Measurements from ENCODE around the gene RNF215.
A peak's percentile ranks its signal among the peaks of the same experiment; 100 is the strongest.
"Not testable (repeated sequence)": the region's sequence is repeated elsewhere in the genome, so short reads cannot be mapped to it uniquely, and the experiment has no call there.

RNF215 gene

DNA sequence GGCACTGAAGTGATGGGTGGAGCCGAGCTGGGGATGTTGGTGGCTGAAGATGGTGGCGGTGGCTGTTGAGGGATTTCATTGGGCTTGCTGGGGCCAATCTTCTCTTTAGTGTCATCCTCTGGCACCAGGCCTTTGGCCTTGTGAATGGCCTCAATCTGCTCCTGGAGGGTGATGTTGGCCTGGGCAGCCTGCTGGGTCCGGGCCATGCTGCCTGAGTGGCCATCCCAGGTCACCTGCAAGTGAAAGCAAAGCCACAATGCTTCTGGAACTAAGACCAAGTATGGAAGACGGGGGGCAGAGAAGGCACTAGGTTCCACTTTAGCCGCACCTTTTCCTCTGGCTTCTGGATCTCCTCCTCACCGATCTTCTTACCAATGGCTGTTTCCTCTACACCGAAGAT is 48.4 kb downstream of the RNF215 start:
- H3K4me1 Mint-ChIP-seq: peaks cover 8% of the 10 kb centered on the region
- no peaks in the 10 kb centered on the region for H3K9me3 Mint-ChIP-seq
- H3K27ac Mint-ChIP-seq: no peak overlapping the region
- ATAC-seq: no peak
- no peaks in the 10 kb centered on the region for H3K27me3 Mint-ChIP-seq
- H3K4me3 Mint-ChIP-seq: no peak overlapping the region
- H3K36me3 Mint-ChIP-seq: peaks cover 89% of the 10 kb centered on the region

DNA sequence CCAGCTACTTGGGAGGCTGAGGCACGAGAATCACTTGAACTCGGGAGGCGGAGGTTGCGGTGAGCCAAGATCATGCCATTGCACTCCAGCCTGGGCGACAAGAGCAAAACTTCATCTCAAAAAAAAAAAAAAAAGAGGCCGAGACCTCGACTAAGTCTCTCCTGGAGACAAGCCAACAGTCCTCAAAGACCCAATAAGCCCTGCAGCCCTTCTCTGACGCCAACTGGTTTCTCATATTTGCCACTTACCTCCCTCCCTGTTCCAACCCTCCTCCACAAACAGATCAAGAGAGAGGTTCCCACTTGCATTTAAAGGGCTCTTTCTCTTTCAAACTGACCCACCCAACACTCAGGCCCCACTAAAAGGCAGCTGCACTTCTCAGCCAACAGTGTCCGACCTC is 48.9 kb downstream of the RNF215 start:
- H3K9me3 Mint-ChIP-seq, H3K27me3 Mint-ChIP-seq, ATAC-seq, H3K27ac Mint-ChIP-seq, H3K4me1 Mint-ChIP-seq, H3K4me3 Mint-ChIP-seq: not testable (repeated sequence)
- H3K36me3 Mint-ChIP-seq: peaks cover 88% of the 10 kb centered on the region

DNA sequence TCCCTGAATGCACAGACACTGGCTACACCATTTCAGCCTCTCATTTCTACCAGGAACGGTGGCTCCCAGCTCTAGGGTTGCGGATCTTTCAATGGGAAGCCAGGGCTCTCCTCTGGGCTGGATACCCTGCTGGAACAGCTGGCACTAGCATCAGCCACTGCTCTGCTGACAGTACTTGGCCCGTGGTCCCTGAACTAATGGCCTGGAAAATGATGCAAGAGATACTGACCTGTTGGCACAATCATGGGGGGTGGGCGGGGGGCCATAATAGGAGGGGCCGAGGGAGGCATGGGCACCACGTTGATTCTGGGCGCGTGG is 49.8 kb downstream of the RNF215 start:
- ATAC-seq: no peak
- no peaks in the 10 kb centered on the region for H3K27me3 Mint-ChIP-seq
- no peak overlapping the region for H3K27ac Mint-ChIP-seq
- peaks cover 8% of the 10 kb centered on the region for H3K4me1 Mint-ChIP-seq
- H3K9me3 Mint-ChIP-seq: no peaks in the 10 kb centered on the region
- no peak overlapping the region for H3K4me3 Mint-ChIP-seq
- H3K36me3 Mint-ChIP-seq: peaks cover 92% of the 10 kb centered on the region

DNA sequence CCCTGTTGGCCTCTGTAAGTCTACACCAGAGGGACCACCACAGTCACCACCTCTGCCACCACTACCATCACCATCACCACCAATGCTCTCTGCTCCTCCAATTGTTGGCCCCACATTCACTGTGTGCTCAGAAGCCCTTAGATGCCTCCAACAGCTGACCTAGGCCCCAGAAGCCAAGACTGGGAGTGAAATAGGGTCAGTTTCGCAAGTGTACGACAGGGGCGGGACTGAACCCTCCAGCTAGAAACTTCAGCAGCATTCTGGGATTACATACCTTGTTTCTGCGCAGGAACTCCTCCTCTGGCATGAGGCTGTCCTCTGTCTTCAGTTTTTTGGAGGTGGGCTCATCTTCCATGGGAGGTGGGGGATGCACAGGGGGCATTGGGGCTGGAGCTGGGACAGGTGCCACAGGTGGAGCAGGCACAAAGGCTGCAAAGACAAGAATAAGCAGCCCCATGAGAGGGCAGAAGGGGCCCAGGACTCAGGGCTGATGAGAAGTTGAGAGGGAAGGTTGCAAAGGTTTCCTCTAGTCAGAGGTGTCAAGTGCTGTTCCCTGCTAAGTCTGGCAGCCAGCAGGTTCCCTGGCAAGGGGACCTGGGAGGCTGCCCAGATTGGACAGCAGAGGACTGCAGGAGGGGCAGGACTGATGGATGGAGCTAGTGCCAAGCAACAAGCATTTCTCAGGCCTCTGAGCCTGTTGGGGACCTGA is 50.3 kb downstream of the RNF215 start:
- Mint-ChIP-seq H3K9me3 (no peaks in the 10 kb centered on the region), H3K27ac (no peak overlapping the region), H3K4me1 (peaks cover 8% of the 10 kb centered on the region), H3K36me3 (peaks cover 89% of the 10 kb centered on the region), H3K27me3 (no peaks in the 10 kb centered on the region), H3K4me3 (no peak overlapping the region)
- no peak for ATAC-seq

DNA sequence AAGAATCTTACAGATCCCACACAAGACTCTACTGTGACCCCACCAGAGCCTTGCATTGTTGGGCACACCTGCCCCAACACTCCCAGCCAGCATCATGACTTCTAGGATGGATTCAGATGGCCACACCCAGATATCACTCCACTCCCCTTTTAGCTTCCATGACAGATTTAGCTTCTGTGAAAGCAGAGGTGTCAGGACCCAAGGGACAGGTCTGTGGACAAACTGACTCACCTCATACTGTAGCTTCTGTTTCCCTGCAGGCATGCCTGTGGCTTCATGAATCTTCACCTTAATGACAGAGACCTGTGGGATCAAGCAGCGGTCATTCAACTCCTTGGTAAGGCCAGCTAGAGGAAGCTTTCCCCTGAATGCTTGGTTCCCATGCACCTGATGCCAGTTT is 52.0 kb downstream of the RNF215 start:
- peaks cover 8% of the 10 kb centered on the region for H3K4me1 Mint-ChIP-seq
- H3K9me3 Mint-ChIP-seq: no peaks in the 10 kb centered on the region
- H3K27ac Mint-ChIP-seq: no peak overlapping the region
- H3K36me3 Mint-ChIP-seq: peaks cover 81% of the 10 kb centered on the region
- H3K27me3 Mint-ChIP-seq: no peaks in the 10 kb centered on the region
- no peak overlapping the region for H3K4me3 Mint-ChIP-seq
- peak; percentile 58 for ATAC-seq

DNA sequence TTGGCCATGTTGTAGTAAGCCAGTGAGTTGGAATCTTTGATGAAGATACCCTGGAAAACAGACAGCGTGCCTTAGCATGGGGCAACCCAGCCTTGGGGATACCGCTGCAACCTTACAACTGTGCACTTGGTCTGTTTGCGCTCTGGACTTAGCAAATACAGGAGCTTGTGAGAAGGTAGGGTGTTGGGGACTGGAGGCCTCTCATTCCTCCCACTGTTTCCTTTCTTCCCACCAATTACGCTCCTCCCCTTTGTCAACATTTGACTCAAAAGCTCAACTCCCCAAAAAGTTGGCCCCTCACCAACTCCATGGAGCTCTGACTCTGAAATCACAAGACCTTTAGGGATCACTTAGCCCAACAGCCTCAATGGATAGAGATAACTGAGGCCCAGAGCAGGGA is 52.6 kb downstream of the RNF215 start:
- no peak overlapping the region for H3K4me3 Mint-ChIP-seq
- no peaks in the 10 kb centered on the region for H3K27me3 Mint-ChIP-seq
- ATAC-seq: no peak
- H3K27ac Mint-ChIP-seq: no peak overlapping the region
- H3K4me1 Mint-ChIP-seq: peaks cover 8% of the 10 kb centered on the region
- H3K9me3 Mint-ChIP-seq: no peaks in the 10 kb centered on the region
- H3K36me3 Mint-ChIP-seq: peaks cover 81% of the 10 kb centered on the region

DNA sequence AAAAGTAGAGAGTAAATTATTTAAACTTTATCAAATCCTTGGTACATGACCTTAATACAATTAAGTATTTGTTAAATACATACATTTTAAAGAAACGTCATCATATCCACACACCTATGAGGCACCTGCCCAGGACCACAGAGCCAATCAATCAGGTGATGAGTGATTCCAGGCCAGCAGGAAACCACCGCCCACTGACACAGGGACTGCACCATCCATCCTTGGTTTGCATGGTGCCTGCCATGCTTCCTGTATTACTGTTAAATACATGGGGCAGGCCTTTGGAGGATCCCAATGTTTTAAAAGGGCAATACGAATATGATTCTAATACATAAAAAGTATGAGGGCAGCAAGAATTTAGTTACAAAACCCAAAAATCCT is 53.5 kb downstream of the RNF215 start:
- no peaks in the 10 kb centered on the region for H3K9me3 Mint-ChIP-seq

DNA sequence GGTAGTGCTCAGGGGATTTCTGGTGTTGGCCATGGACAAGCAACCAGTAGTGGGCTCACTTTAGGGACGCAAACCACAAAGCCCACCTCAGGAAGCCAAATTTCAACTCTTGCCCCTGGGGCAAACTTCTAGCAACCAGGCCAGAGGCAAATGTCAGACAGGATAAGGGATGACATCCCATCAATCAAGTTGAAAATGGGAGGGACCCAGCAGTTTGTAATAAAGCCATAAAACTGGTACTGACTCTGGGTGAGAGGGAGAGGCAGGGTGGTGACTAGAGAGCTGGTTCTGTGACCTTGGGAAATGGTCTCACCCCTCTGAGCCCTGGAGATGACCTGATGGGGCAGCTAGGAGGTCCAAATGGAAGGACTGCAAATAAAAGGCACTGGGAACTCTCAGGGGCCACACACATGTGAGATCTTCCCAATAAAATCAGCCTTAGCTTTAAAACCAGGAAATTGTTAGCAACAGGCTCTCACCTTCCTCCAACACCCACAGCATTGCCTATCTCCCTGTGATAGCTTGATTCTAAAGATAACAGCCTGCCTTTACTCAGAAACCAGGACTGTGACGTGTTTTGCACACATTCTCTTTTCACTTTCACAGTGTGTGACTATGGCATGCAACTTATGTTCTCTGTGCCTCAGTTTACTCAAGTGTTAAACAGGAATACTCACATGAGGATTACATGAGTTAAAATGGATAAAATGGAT is 54.1 kb downstream of the RNF215 start:
- no peaks in the 10 kb centered on the region for H3K27me3 Mint-ChIP-seq
- H3K36me3 Mint-ChIP-seq: peaks cover 66% of the 10 kb centered on the region
- H3K9me3 Mint-ChIP-seq: no peaks in the 10 kb centered on the region
- H3K4me3 Mint-ChIP-seq: no peak overlapping the region
- ATAC-seq: no peak
- H3K4me1 Mint-ChIP-seq: peaks cover 8% of the 10 kb centered on the region
- peak overlapping the region; percentile 22 for H3K27ac Mint-ChIP-seq

More for the DNA sequence above, 53.5 kb downstream of the RNF215 start:
- H3K36me3 Mint-ChIP-seq: peaks cover 72% of the 10 kb centered on the region
- no peak overlapping the region for H3K27ac Mint-ChIP-seq
- no peak for ATAC-seq
- H3K4me1 Mint-ChIP-seq: peaks cover 8% of the 10 kb centered on the region
- H3K4me3 Mint-ChIP-seq: no peak overlapping the region
- H3K27me3 Mint-ChIP-seq: no peaks in the 10 kb centered on the region

DNA sequence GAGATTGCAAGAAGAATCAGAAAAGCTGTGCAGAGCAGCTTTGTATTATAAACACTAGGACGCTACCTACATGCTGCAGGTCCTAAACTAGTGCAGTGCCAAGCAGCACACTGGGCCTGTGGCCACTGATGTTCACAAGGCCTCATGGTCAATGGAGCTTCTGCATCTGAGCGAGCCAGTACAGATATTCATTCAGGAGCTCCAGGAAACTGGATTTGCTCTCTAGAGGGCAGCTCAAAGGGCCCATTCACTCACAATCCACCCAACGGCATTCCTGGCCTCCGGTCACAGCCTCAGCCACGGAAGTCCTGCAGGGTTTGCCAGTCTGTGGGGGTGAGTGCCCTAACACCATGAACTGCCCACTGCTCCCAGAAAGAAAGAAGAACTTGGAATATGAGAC is 54.7 kb downstream of the RNF215 start:
- H3K27me3 Mint-ChIP-seq: no peaks in the 10 kb centered on the region
- no peak overlapping the region for H3K4me3 Mint-ChIP-seq
- peak overlapping the region; percentile 22 for H3K27ac Mint-ChIP-seq
- H3K9me3 Mint-ChIP-seq: no peaks in the 10 kb centered on the region
- no peak for ATAC-seq
- peaks cover 14% of the 10 kb centered on the region for H3K4me1 Mint-ChIP-seq
- H3K36me3 Mint-ChIP-seq: peaks cover 63% of the 10 kb centered on the region
